K562 (cell line): ENCODE data around the gene ZBED4. TPM values are rescaled to one million over a fixed set of nuclear protein-coding genes. Genes with fewer than 3 reads are reported as not detected.

Source experiments
- CHD2 ChIP-seq: IDR thresholded peaks from 2 replicates; pipeline ENCODE4 v1.6.1; 2011; ENCODE audit warnings: low read depth, low read length
- CREM ChIP-seq: IDR thresholded peaks from 2 replicates; pipeline ENCODE4 v1.6.1; 2014; ENCODE audit warnings: antibody characterized with exemption, low read depth
- GATAD2B ChIP-seq: fragments of 450-650 bp; IDR thresholded peaks from 2 replicates; pipeline ENCODE4 v1.6.1; 2017; ENCODE audit warnings: mild to moderate bottlenecking, borderline replicate concordance
- KHSRP ChIP-seq: fragments of 450-650 bp; IDR thresholded peaks from 2 replicates; pipeline ENCODE4 v1.6.1; 2017
- TARDBP ChIP-seq: fragments of 450-650 bp; IDR thresholded peaks from 2 replicates; pipeline ENCODE4 v1.6.1; 2016
- polyA plus RNA-seq, 8 experiments: library from polyadenylated mRNA; depleted of rRNA in 4 of 8; stranded (reverse) in 5 of 8; unstranded in 3 of 8; fragments of >200 nt; fragmentation: Nextera tagmentation in 2 of 8; fragmentation: Illumina TruSeq in 1 of 8; extraction: Ambion mirVana in 2 of 8; extraction: Trizol in 1 of 8; gene quantifications; 2 replicates each; pipeline versions ENCODE4 v1.2.1 to v1.2.3, GENCODE V29; 2011 to 2014; ENCODE audit warnings: inconsistent platforms in 1 of 8, missing spikeins in 1 of 8
- total RNA-seq, 7 experiments: library from RNA; depleted of rRNA in 6 of 7; stranded (reverse); fragments of >200 nt in 6 of 7; fragmentation: Illumina TruSeq in 2 of 7; extraction: Trizol in 2 of 7; gene quantifications; 2 replicates each; pipeline versions ENCODE4 v1.2.1 to v1.2.3, GENCODE V29; 2011 to 2021; ENCODE audit warnings: low replicate concordance in 1 of 7
- TF ChIP-seq, protein P1 (sequence below), 3 experiments: IDR thresholded peaks in 2 of 3; conservative IDR thresholded peaks in 1 of 3; 2 replicates each; pipeline ENCODE4 v1.5.1; 2011 to 2012; ENCODE audit warnings: low read length in 3 of 3, mild to moderate bottlenecking in 3 of 3, control low read depth in 2 of 3, improper control_type of control experiment in 1 of 3, inconsistent platforms in 1 of 3, low read depth in 1 of 3, mixed read lengths in 1 of 3, moderate library complexity in 1 of 3; ENCODE audit not compliant: insufficient read depth in 2 of 3
- TF ChIP-seq, protein P2 (sequence below): fragments of 250-450 bp; sonication (Bioruptor Pico); IDR thresholded peaks from 2 replicates; pipeline ENCODE4 v1.5.0; 2022; ENCODE audit warnings: mild to moderate bottlenecking
- TF ChIP-seq, protein P3 (sequence below), 2 experiments: fragments of 450-650 bp; formaldehyde crosslinking in 1 of 2; IDR thresholded peaks; 2 replicates each; pipeline versions ENCODE4 v1.4.0 to v1.6.1; 2014 to 2020; ENCODE audit warnings: mild to moderate bottlenecking in 2 of 2, borderline replicate concordance in 1 of 2, low read depth in 1 of 2
- TF ChIP-seq, protein P4 (sequence below): sonication (generic); formaldehyde crosslinking; IDR thresholded peaks from 2 replicates; pipeline ENCODE4 v1.8.1; 2023; ENCODE audit warnings: missing genetic modification reagents, mild to moderate bottlenecking, borderline replicate concordance

ZBED4 gene
- total and polyA plus RNA-seq, 9 of the 15 experiments (the other 6 are each of a cell fraction or from before 2014, with no cell fraction given), result 1.5 to 16.8 (median 7.4) TPM

DNA sequence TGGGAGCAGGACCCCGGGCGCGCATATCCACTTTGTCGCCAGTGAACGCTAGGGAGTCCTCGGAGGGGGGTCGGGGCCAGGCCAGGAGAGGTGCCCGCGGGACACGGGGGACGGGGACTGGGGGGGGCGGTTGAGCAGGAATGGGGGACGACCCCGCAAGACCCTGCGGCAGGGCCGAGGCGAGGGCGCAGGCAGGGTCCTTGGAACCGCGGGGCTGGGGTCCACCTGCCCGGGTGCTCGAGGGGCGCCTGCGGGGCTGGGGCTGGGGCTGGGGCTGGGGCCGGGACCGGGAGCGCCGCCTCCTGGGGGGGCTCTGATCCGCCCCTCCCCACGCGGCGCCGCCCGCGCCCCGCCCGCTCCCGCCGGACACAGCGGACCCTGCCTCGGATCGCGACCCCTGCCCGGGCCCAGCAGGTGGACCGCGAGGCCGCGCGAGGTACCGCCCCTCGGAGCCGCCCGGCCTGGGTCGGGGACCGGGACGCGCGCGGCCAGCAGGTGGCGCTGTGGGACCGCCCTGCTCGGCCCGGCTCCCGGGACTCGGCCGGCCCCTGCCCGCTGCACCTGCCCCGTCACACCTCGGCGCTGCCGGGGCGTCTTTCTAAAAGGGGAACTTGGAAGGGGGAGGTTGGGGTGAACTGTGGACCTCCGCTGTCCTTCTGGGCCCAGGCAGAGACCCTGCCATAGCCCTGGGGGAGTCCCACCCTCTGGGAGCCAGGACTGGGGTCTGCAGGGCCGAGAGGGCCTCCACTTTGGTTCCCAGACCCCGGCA is 75.8 kb downstream of the ZBED4 start (continued):
- no peak for TF ChIP-seq CREM
- TF ChIP-seq, protein P1, sequence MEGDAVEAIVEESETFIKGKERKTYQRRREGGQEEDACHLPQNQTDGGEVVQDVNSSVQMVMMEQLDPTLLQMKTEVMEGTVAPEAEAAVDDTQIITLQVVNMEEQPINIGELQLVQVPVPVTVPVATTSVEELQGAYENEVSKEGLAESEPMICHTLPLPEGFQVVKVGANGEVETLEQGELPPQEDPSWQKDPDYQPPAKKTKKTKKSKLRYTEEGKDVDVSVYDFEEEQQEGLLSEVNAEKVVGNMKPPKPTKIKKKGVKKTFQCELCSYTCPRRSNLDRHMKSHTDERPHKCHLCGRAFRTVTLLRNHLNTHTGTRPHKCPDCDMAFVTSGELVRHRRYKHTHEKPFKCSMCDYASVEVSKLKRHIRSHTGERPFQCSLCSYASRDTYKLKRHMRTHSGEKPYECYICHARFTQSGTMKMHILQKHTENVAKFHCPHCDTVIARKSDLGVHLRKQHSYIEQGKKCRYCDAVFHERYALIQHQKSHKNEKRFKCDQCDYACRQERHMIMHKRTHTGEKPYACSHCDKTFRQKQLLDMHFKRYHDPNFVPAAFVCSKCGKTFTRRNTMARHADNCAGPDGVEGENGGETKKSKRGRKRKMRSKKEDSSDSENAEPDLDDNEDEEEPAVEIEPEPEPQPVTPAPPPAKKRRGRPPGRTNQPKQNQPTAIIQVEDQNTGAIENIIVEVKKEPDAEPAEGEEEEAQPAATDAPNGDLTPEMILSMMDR (IDR thresholded peaks at IDR 0.05 in 2 of 3, conservative IDR thresholded peaks at IDR 0.05 in 1 of 3; ENCODE audit: insufficient read depth in 2 of 3, low read depth in 1 of 3, low read length in 3 of 3), result peak; percentile 47 to 86 (median 67)
- TF ChIP-seq TARDBP, result no peak
- no peak for TF ChIP-seq CHD2
- TF ChIP-seq, protein P2, sequence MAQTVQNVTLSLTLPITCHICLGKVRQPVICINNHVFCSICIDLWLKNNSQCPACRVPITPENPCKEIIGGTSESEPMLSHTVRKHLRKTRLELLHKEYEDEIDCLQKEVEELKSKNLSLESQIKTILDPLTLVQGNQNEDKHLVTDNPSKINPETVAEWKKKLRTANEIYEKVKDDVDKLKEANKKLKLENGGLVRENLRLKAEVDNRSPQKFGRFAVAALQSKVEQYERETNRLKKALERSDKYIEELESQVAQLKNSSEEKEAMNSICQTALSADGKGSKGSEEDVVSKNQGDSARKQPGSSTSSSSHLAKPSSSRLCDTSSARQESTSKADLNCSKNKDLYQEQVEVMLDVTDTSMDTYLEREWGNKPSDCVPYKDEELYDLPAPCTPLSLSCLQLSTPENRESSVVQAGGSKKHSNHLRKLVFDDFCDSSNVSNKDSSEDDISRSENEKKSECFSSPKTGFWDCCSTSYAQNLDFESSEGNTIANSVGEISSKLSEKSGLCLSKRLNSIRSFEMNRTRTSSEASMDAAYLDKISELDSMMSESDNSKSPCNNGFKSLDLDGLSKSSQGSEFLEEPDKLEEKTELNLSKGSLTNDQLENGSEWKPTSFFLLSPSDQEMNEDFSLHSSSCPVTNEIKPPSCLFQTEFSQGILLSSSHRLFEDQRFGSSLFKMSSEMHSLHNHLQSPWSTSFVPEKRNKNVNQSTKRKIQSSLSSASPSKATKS (CRISPR knock-in tag), result no peak
- no peak for TF ChIP-seq KHSRP
- TF ChIP-seq, protein P3, sequence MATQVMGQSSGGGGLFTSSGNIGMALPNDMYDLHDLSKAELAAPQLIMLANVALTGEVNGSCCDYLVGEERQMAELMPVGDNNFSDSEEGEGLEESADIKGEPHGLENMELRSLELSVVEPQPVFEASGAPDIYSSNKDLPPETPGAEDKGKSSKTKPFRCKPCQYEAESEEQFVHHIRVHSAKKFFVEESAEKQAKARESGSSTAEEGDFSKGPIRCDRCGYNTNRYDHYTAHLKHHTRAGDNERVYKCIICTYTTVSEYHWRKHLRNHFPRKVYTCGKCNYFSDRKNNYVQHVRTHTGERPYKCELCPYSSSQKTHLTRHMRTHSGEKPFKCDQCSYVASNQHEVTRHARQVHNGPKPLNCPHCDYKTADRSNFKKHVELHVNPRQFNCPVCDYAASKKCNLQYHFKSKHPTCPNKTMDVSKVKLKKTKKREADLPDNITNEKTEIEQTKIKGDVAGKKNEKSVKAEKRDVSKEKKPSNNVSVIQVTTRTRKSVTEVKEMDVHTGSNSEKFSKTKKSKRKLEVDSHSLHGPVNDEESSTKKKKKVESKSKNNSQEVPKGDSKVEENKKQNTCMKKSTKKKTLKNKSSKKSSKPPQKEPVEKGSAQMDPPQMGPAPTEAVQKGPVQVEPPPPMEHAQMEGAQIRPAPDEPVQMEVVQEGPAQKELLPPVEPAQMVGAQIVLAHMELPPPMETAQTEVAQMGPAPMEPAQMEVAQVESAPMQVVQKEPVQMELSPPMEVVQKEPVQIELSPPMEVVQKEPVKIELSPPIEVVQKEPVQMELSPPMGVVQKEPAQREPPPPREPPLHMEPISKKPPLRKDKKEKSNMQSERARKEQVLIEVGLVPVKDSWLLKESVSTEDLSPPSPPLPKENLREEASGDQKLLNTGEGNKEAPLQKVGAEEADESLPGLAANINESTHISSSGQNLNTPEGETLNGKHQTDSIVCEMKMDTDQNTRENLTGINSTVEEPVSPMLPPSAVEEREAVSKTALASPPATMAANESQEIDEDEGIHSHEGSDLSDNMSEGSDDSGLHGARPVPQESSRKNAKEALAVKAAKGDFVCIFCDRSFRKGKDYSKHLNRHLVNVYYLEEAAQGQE (IDR thresholded peaks at IDR 0.05; ENCODE audit: borderline replicate concordance), result peak; percentile 85
- TF ChIP-seq, protein P3 (CRISPR knock-in tag; IDR thresholded peaks at IDR 0.05; ENCODE audit: low read depth), result no peak
- TF ChIP-seq, protein P4, sequence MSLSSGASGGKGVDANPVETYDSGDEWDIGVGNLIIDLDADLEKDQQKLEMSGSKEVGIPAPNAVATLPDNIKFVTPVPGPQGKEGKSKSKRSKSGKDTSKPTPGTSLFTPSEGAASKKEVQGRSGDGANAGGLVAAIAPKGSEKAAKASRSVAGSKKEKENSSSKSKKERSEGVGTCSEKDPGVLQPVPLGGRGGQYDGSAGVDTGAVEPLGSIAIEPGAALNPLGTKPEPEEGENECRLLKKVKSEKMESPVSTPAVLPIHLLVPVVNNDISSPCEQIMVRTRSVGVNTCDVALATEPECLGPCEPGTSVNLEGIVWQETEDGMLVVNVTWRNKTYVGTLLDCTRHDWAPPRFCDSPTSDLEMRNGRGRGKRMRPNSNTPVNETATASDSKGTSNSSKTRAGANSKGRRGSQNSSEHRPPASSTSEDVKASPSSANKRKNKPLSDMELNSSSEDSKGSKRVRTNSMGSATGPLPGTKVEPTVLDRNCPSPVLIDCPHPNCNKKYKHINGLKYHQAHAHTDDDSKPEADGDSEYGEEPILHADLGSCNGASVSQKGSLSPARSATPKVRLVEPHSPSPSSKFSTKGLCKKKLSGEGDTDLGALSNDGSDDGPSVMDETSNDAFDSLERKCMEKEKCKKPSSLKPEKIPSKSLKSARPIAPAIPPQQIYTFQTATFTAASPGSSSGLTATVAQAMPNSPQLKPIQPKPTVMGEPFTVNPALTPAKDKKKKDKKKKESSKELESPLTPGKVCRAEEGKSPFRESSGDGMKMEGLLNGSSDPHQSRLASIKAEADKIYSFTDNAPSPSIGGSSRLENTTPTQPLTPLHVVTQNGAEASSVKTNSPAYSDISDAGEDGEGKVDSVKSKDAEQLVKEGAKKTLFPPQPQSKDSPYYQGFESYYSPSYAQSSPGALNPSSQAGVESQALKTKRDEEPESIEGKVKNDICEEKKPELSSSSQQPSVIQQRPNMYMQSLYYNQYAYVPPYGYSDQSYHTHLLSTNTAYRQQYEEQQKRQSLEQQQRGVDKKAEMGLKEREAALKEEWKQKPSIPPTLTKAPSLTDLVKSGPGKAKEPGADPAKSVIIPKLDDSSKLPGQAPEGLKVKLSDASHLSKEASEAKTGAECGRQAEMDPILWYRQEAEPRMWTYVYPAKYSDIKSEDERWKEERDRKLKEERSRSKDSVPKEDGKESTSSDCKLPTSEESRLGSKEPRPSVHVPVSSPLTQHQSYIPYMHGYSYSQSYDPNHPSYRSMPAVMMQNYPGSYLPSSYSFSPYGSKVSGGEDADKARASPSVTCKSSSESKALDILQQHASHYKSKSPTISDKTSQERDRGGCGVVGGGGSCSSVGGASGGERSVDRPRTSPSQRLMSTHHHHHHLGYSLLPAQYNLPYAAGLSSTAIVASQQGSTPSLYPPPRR (CRISPR knock-in tag), result no peak
- TF ChIP-seq GATAD2B, result peak; percentile 76; the same call in 1 of the 2 replicates
